Sigmoid colon (tissue), 4 donors: ENCODE results near the gene TCAP.

ENCODE experiments used
- EP300 ChIP-seq, 4 donors: sonication (generic); formaldehyde crosslinking; IDR thresholded peaks; one replicate each; pipeline ENCODE4 v1.6.1; 2017; ENCODE audit warnings: antibody characterized with exemption in 4 of 4
- POLR2A ChIP-seq, 2 donors: fragments of 450-650 bp; IDR thresholded peaks; one replicate each; pipeline ENCODE4 v1.6.1; 2016; ENCODE audit warnings: antibody characterized with exemption in 2 of 2, mild to moderate bottlenecking in 2 of 2, moderate library complexity in 2 of 2
- POLR2AphosphoS5 ChIP-seq, 4 donors: sonication (generic); formaldehyde crosslinking; IDR thresholded peaks; one replicate each; pipeline ENCODE4 v1.6.1; 2017; ENCODE audit warnings: antibody characterized with exemption in 4 of 4
- TF ChIP-seq, protein P1 (sequence below), 4 experiments: fragments of 450-650 bp in 3 of 4; fragments of 200-600 bp in 1 of 4; IDR thresholded peaks; one replicate each; pipeline ENCODE4 v1.5.1; 2016 to 2019; ENCODE audit warnings: antibody characterized with exemption in 4 of 4, mild to moderate bottlenecking in 3 of 4, moderate library complexity in 2 of 4

DNA sequence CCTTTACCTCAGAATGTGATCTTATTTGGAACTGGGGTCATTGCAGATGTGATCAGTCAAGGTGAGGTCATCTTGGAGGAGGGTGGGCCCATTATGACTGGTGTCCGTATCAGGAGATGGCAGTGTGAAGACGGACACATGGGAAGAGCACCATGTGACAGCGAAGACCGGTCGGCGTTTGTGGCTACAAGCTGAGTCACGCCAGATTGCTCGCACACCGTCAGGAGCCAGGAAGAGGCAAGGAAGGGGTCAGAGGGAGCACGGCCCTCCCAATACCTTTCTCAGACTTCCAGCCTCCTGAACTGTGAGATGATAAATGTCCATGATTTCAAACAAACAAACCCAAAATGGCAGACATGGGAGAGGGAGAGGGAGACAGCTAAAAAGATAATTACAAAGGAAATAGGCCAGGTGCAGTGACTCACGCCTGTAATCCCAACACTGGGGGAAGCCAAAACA lies 15.0 kb upstream of the TCAP start:
- TF ChIP-seq EP300 (IDR thresholded peaks at IDR 0.05), result no peak
- TF ChIP-seq, protein P1, sequence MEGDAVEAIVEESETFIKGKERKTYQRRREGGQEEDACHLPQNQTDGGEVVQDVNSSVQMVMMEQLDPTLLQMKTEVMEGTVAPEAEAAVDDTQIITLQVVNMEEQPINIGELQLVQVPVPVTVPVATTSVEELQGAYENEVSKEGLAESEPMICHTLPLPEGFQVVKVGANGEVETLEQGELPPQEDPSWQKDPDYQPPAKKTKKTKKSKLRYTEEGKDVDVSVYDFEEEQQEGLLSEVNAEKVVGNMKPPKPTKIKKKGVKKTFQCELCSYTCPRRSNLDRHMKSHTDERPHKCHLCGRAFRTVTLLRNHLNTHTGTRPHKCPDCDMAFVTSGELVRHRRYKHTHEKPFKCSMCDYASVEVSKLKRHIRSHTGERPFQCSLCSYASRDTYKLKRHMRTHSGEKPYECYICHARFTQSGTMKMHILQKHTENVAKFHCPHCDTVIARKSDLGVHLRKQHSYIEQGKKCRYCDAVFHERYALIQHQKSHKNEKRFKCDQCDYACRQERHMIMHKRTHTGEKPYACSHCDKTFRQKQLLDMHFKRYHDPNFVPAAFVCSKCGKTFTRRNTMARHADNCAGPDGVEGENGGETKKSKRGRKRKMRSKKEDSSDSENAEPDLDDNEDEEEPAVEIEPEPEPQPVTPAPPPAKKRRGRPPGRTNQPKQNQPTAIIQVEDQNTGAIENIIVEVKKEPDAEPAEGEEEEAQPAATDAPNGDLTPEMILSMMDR (IDR thresholded peaks at IDR 0.05), result no peak
- no peak for TF ChIP-seq POLR2AphosphoS5 (IDR thresholded peaks at IDR 0.05)
- TF ChIP-seq POLR2A (IDR thresholded peaks at IDR 0.05), result no peak
